Smooth muscle cell (in vitro differentiated cells): ENCODE results near the gene ASS1. TPM values are rescaled to one million over a fixed set of nuclear protein-coding genes. Genes with fewer than 3 reads are reported as not detected.

Source experiments
- DNase-seq: peaks from one replicate; lab custom pipeline; 2025; ENCODE audit not compliant: unreplicated experiment; lab: John Stamatoyannopoulos, UW
- H2AFZ ChIP-seq: fragments of 200-600 bp; sonication (generic); 2 replicates; pipeline ENCODE4 v1.6.0; 2016; ENCODE audit warnings: antibody characterized with exemption, low read depth, mild to moderate bottlenecking
- H3F3A ChIP-seq: fragments of 200-600 bp; sonication (generic); 2 replicates; pipeline ENCODE4 v1.6.0; 2017; ENCODE audit warnings: antibody characterized with exemption, low read depth
- H3K27ac ChIP-seq: fragments of 200-600 bp; sonication (generic); 2 replicates; pipeline ENCODE4 v1.5.1; 2016; ENCODE audit warnings: low read depth, mild to moderate bottlenecking
- H3K27me3 ChIP-seq: fragments of 200-600 bp; sonication (generic); 2 replicates; pipeline ENCODE4 v1.6.1; 2016; ENCODE audit warnings: low read depth, mild to moderate bottlenecking
- H3K36me3 ChIP-seq: fragments of 200-600 bp; sonication (generic); 2 replicates; pipeline ENCODE4 v1.5.1; 2016; ENCODE audit warnings: low read depth
- H3K4me1 ChIP-seq: fragments of 200-600 bp; sonication (generic); 2 replicates; pipeline ENCODE4 v1.5.1; 2016; ENCODE audit warnings: low read depth
- H3K4me2 ChIP-seq: fragments of 200-600 bp; sonication (generic); 2 replicates; pipeline ENCODE4 v1.6.0; 2016; ENCODE audit warnings: mild to moderate bottlenecking
- H3K4me3 ChIP-seq: fragments of 200-600 bp; sonication (generic); 2 replicates; pipeline ENCODE4 v1.5.1; 2016; ENCODE audit warnings: mild to moderate bottlenecking
- H3K79me2 ChIP-seq: fragments of 200-600 bp; sonication (generic); 2 replicates; pipeline ENCODE4 v1.6.0; 2016; ENCODE audit warnings: low read depth, mild to moderate bottlenecking
- H3K9ac ChIP-seq: fragments of 200-600 bp; sonication (generic); 2 replicates; pipeline ENCODE4 v1.6.0; 2016; ENCODE audit warnings: low read depth
- H3K9me3 ChIP-seq: fragments of 200-600 bp; sonication (generic); replicated peaks from 2 replicates; pipeline ENCODE4 v1.5.1; 2016; ENCODE audit warnings: low read depth
- H4K20me1 ChIP-seq: fragments of 200-600 bp; sonication (generic); 2 replicates; pipeline ENCODE4 v1.6.0; 2016; ENCODE audit warnings: low read depth
- WGBS: methylation state at CpG from one replicate; pipeline ENCODE4 v1.1.7; 2016; ENCODE audit warnings: low lambda C conversion rate; 5-methylcytosine and 5-hydroxymethylcytosine counted together
- polyA plus RNA-seq: library from polyadenylated mRNA; unstranded; fragments of >200 nt; fragmentation: Nextera tagmentation; extraction: Ambion mirVana; gene quantifications from 2 replicates; pipeline ENCODE4 v1.2.1, GENCODE V29; 2016
- total RNA-seq: library from RNA; depleted of rRNA; stranded (reverse); fragments of >200 nt; gene quantifications from 2 replicates; pipeline ENCODE4 v1.2.3, GENCODE V29; 2014
- TF ChIP-seq, protein P1 (sequence below): fragments of 200-600 bp; sonication (generic); IDR thresholded peaks from 2 replicates; pipeline ENCODE4 v1.5.1; 2017; ENCODE audit warnings: borderline replicate concordance, mild to moderate bottlenecking, antibody characterized with exemption; ENCODE audit not compliant: insufficient read depth, poor library complexity, severe bottlenecking

The ASS1 gene
- total and polyA plus RNA-seq, 2 experiments from 2014 or later = 78.2 to 81.5 TPM

DNA sequence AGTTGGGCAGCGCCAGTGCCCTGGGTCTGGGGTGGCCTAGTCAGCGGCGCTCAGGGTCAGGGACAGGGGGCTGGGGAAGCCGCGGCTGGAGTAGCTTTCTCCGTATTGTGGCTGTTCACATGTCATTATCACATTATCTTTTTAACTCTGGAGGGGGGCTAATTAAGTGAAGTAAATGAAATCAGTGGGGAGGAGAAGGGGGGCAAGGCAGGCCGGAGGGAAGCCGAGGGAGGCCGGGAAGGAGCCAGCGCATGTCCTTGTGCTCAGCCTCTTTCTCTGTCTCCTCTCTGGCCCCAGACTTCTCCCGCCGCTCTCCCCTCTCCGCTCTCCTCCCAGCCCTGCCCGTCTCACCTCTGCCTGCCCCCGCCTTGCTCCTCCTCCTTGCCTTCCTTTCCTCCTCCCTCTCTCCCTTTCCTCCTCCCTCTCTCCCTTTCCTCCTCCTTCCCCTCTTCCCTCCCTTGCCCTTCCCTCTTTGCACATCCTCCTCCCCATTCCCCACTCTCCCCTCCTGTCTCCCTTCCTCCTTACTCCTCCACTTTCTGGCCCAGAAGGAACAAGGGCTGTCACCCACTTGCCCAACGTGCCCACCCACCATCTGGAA, 38.7 kb downstream of the ASS1 start:
- 65% methylated on average over 12 of the region's 16 CpGs for WGBS
- H3K27ac ChIP-seq = no peak overlapping the region
- no peak for DNase-seq
- no peaks in the 10 kb centered on the region for H4K20me1 ChIP-seq
- no peaks in the 10 kb centered on the region for H3K36me3 ChIP-seq
- H3K9ac ChIP-seq = no peak overlapping the region
- TF ChIP-seq, protein P1, sequence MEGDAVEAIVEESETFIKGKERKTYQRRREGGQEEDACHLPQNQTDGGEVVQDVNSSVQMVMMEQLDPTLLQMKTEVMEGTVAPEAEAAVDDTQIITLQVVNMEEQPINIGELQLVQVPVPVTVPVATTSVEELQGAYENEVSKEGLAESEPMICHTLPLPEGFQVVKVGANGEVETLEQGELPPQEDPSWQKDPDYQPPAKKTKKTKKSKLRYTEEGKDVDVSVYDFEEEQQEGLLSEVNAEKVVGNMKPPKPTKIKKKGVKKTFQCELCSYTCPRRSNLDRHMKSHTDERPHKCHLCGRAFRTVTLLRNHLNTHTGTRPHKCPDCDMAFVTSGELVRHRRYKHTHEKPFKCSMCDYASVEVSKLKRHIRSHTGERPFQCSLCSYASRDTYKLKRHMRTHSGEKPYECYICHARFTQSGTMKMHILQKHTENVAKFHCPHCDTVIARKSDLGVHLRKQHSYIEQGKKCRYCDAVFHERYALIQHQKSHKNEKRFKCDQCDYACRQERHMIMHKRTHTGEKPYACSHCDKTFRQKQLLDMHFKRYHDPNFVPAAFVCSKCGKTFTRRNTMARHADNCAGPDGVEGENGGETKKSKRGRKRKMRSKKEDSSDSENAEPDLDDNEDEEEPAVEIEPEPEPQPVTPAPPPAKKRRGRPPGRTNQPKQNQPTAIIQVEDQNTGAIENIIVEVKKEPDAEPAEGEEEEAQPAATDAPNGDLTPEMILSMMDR = no peak
- no peaks in the 10 kb centered on the region for H3K9me3 ChIP-seq
- H3K4me1 ChIP-seq = peaks cover 12% of the 10 kb centered on the region
- no peaks in the 10 kb centered on the region for H3K79me2 ChIP-seq
- H3K4me3 ChIP-seq = no peak overlapping the region
- no peaks in the 10 kb centered on the region for H3K27me3 ChIP-seq
- H3F3A ChIP-seq = no peaks in the 10 kb centered on the region
- H3K4me2 ChIP-seq = no peak overlapping the region
- H2AFZ ChIP-seq = no peak overlapping the region

DNA sequence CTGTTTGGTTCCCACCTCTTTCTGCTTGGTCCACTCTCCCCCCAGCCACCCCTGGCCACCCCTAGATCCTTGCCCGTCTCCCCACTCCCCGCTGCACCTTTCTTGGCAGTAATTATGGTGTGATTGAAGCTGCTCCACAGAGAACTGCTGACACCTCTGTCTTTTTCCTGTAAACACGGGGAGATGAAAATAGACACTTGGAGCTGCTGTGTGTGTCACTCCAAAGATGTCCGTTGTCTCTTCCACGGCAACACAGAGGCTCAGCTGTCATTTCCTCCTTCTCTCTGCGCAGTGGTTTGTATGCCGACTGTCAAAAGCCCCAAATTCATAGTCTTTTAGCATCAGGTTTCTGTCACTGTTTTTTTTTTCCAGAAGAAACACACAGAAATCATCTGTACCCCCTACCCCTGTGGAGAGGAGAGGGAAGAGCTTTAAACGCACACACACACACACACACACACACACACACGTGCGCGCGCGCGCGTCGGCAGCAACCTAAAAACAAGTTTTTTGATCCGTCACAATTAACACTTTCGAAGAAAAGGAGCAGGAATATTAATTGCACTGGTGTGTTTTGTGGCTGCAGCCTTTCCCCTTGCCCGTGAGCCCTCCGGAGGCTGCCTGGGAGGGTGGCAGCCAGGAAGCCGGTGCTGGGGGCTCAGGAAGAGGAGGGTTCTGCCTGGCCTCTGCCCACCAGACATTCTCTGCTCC, 39.8 kb downstream of the ASS1 start:
- no peaks in the 10 kb centered on the region for H4K20me1 ChIP-seq
- no peak overlapping the region for H3K4me2 ChIP-seq
- TF ChIP-seq, protein P1 = no peak
- H3K27ac ChIP-seq = no peak overlapping the region
- no peak overlapping the region for H3K9ac ChIP-seq
- no peaks in the 10 kb centered on the region for H3K36me3 ChIP-seq
- DNase-seq = no peak
- no peaks in the 10 kb centered on the region for H3F3A ChIP-seq
- no peaks in the 10 kb centered on the region for H3K27me3 ChIP-seq
- no peak overlapping the region for H2AFZ ChIP-seq
- peaks cover 1% of the 10 kb centered on the region for H3K4me1 ChIP-seq
- 93% methylated on average over 21 of the region's 21 CpGs for WGBS
- H3K9me3 ChIP-seq = no peaks in the 10 kb centered on the region
- H3K4me3 ChIP-seq = no peak overlapping the region
- H3K79me2 ChIP-seq = no peaks in the 10 kb centered on the region

DNA sequence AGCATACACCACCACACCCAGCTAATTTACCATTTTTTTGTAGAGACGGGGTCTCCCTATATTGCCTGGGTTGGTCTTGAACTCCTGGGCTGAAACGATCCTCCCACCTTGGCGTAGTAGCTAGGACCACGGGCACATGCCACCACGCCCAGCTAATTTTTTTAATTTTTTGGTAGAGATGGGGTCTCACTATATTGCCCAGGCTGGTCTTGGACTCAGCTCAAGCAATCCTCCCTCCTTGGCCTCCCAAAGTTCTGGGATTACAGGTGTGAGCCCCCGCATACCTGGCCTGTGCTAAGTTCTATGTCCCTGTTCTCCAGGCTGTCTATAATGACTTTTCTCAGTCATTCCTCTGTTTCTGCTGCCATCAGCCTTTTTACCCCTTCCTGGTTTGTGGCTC, 41.3 kb downstream of the ASS1 start:
- Histone ChIP-seq H3K9me3 (no peaks in the 10 kb centered on the region), H3K4me2 (no peak overlapping the region), H3K27ac (no peak overlapping the region), H3K79me2 (no peaks in the 10 kb centered on the region), H2AFZ (no peak overlapping the region), H3K27me3 (no peaks in the 10 kb centered on the region), H3K4me3 (no peak overlapping the region), H3F3A (no peaks in the 10 kb centered on the region), H3K9ac (no peak overlapping the region), H3K4me1 (no peaks in the 10 kb centered on the region), H4K20me1 (no peaks in the 10 kb centered on the region), H3K36me3 (no peaks in the 10 kb centered on the region)
- WGBS = 96% methylated on average over 6 of the region's 6 CpGs
- no peak for DNase-seq
- TF ChIP-seq, protein P1 = no peak

DNA sequence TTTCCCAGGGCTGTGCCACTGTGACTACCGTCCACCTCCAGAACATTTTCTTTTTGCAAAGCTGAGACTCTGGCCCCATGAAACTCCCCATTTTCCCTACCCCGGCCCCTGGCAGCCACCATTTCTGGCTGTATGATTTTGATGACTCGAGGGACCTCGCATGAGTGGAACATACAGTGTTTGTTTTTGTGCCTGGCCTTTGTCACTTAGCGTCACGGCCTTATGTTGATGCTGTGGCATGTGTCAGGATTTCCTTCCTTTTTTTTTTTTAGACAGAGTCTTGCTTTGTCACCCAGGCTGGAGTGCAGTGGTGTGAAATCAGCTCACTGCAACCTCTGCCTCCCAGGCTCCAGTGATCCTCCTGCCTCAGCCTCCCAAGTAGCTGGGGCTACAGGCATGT, 42.7 kb downstream of the ASS1 start:
- whole genome bisulfite sequencing = 91% methylated on average over 6 of the region's 6 CpGs
- H3K79me2 ChIP-seq = no peaks in the 10 kb centered on the region
- no peaks in the 10 kb centered on the region for H3F3A ChIP-seq
- no peaks in the 10 kb centered on the region for H4K20me1 ChIP-seq
- no peak overlapping the region for H3K27ac ChIP-seq
- no peak overlapping the region for H2AFZ ChIP-seq
- no peak overlapping the region for H3K4me2 ChIP-seq
- H3K4me3 ChIP-seq = no peak overlapping the region
- no peaks in the 10 kb centered on the region for H3K36me3 ChIP-seq
- no peaks in the 10 kb centered on the region for H3K9me3 ChIP-seq
- H3K9ac ChIP-seq = no peak overlapping the region
- TF ChIP-seq, protein P1 = no peak
- no peak for DNase-seq
- H3K27me3 ChIP-seq = no peaks in the 10 kb centered on the region
- no peaks in the 10 kb centered on the region for H3K4me1 ChIP-seq
